OCI-LY1 (cell line): ENCODE data around the gene MACROD2.

Experiments
- H2AFZ ChIP-seq: fragments of 200-600 bp; sonication (generic), shearing (Covaris generic); 2 replicates; pipeline ENCODE4 v1.6.0; 2014; ENCODE audit warnings: antibody characterized with exemption, mild to moderate bottlenecking, low read length
- H3F3A ChIP-seq: fragments of 200-600 bp; sonication (generic), shearing (Covaris generic); 2 replicates; pipeline ENCODE4 v1.6.0; 2014; ENCODE audit warnings: mild to moderate bottlenecking, antibody characterized with exemption, low read length, moderate library complexity; ENCODE audit not compliant: insufficient read depth
- H3K27ac ChIP-seq: fragments of 200-600 bp; sonication (generic); 2 replicates; pipeline ENCODE4 v1.5.1; 2014; ENCODE audit warnings: low read length, mixed run types, mild to moderate bottlenecking, low read depth; ENCODE audit not compliant: poor library complexity, severe bottlenecking
- H3K27me3 ChIP-seq: fragments of 200-600 bp; sonication (generic); 2 replicates; pipeline ENCODE4 v1.6.0; 2014; ENCODE audit warnings: antibody characterized with exemption, mild to moderate bottlenecking, low read length, moderate library complexity; ENCODE audit not compliant: insufficient read depth
- H3K36me3 ChIP-seq: fragments of 200-600 bp; sonication (generic); 2 replicates; pipeline ENCODE4 v1.6.1; 2014; ENCODE audit warnings: mild to moderate bottlenecking, antibody characterized with exemption, low read length, moderate library complexity, mixed read lengths; ENCODE audit not compliant: insufficient read depth
- H3K4me1 ChIP-seq: fragments of 200-600 bp; sonication (generic); 2 replicates; pipeline ENCODE4 v1.5.1; 2014; ENCODE audit warnings: mild to moderate bottlenecking, low read length, moderate library complexity; ENCODE audit not compliant: insufficient read depth, severe bottlenecking
- H3K4me2 ChIP-seq: fragments of 200-600 bp; sonication (generic), shearing (Covaris generic); 2 replicates; pipeline ENCODE4 v1.6.1; 2014; ENCODE audit warnings: low read length
- H3K4me3 ChIP-seq: fragments of 200-600 bp; sonication (generic); 2 replicates; pipeline ENCODE4 v1.5.1; 2014; ENCODE audit warnings: low read length, low read depth, mild to moderate bottlenecking, mixed read lengths; ENCODE audit not compliant: poor library complexity, severe bottlenecking
- H3K79me2 ChIP-seq: fragments of 200-600 bp; shearing (Covaris generic); 2 replicates; pipeline ENCODE4 v1.6.1; 2016; ENCODE audit warnings: mixed run types, low read length, mixed read lengths; ENCODE audit not compliant: insufficient read depth
- H3K9ac ChIP-seq: fragments of 200-600 bp; sonication (generic), shearing (Covaris generic); 2 replicates; pipeline ENCODE4 v1.6.1; 2014; ENCODE audit warnings: mild to moderate bottlenecking, low read length, mixed read lengths
- H3K9me2 ChIP-seq: fragments of 200-600 bp; sonication (generic), shearing (Covaris generic); 2 replicates; pipeline ENCODE4 v1.6.1; 2014; ENCODE audit warnings: low read depth, mild to moderate bottlenecking, low read length, mixed read lengths
- H3K9me3 ChIP-seq: fragments of 200-600 bp; shearing (Covaris generic); 2 replicates; pipeline ENCODE4 v1.6.1; 2014; ENCODE audit warnings: low read length, mixed read lengths
- H4K20me1 ChIP-seq: fragments of 200-600 bp; sonication (generic), shearing (Covaris generic); 2 replicates; pipeline ENCODE4 v1.6.0; 2016; ENCODE audit warnings: mild to moderate bottlenecking, low read length; ENCODE audit not compliant: insufficient read depth
- EZH2 ChIP-seq: fragments of 200-600 bp; sonication (generic), shearing (Covaris generic); IDR thresholded peaks from 2 replicates; pipeline ENCODE4 v1.8.0; 2017; ENCODE audit warnings: borderline replicate concordance, mixed run types, mild to moderate bottlenecking, antibody characterized with exemption, low read length, moderate library complexity, mixed read lengths
- TF ChIP-seq, protein P1 (sequence below): fragments of 200-600 bp; sonication (generic), shearing (Covaris generic); IDR thresholded peaks from 2 replicates; pipeline ENCODE4 v1.5.1; 2017; ENCODE audit warnings: mild to moderate bottlenecking, antibody characterized with exemption, low read length, moderate library complexity, mixed read lengths

The MACROD2 gene

DNA sequence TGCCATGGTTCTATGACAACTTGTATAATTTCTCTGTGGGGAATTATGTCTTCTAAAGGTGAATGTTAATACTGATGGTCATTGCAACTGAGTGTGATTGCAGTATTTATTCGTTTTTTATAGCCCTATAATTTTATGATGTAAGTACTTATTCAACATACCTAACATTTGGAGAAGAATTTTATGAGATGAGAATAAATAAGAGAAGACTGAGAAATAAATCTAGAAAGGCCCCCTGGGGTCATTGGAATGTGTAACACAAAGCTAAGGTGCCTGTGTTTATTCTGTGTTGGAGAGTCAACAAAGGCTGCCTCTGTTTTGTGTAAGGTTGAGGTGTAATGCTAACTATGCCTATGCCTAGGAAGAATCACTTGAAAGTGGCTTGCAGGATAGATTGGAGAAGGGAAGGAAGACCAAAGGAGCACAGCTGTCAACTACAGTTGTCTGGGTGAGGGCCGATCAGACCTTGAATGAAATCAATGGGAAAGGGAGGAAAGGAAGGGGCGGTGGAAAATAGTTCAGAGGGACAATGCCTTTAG lies 1501.3 kb downstream of the MACROD2 start:
- H3K27me3 ChIP-seq, result no peaks in the 10 kb centered on the region
- H3K4me3 ChIP-seq, result no peak overlapping the region
- H3K9me3 ChIP-seq, result no peaks in the 10 kb centered on the region
- no peaks in the 10 kb centered on the region for H3K79me2 ChIP-seq
- H3F3A ChIP-seq, result no peaks in the 10 kb centered on the region
- no peaks in the 10 kb centered on the region for H3K36me3 ChIP-seq
- no peak overlapping the region for H2AFZ ChIP-seq
- H4K20me1 ChIP-seq, result no peaks in the 10 kb centered on the region
- no peak for TF ChIP-seq EZH2
- TF ChIP-seq, protein P1, sequence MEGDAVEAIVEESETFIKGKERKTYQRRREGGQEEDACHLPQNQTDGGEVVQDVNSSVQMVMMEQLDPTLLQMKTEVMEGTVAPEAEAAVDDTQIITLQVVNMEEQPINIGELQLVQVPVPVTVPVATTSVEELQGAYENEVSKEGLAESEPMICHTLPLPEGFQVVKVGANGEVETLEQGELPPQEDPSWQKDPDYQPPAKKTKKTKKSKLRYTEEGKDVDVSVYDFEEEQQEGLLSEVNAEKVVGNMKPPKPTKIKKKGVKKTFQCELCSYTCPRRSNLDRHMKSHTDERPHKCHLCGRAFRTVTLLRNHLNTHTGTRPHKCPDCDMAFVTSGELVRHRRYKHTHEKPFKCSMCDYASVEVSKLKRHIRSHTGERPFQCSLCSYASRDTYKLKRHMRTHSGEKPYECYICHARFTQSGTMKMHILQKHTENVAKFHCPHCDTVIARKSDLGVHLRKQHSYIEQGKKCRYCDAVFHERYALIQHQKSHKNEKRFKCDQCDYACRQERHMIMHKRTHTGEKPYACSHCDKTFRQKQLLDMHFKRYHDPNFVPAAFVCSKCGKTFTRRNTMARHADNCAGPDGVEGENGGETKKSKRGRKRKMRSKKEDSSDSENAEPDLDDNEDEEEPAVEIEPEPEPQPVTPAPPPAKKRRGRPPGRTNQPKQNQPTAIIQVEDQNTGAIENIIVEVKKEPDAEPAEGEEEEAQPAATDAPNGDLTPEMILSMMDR, result no peak
- no peak overlapping the region for H3K4me2 ChIP-seq
- no peak overlapping the region for H3K27ac ChIP-seq
- H3K4me1 ChIP-seq, result no peaks in the 10 kb centered on the region
- H3K9me2 ChIP-seq, result no peaks in the 10 kb centered on the region
- no peak overlapping the region for H3K9ac ChIP-seq

DNA sequence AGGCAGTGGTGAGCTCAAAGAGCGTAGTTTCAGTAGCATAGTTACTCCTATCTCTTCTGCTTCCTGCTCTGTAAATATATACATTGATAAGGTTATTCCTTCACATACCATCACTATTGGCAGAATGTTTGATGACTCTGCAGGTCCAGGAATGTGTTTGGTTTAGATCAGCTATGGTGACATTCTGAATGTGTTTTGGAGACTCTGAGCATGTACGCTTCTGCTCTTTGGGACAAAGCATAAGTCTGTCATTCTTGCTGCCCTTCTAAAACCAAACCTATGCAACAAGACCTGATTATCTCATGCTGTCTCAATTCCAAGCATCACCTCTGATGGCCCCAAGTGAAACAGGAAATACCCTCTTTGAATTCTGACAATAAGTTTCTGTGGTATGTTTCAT lies 1503.6 kb downstream of the MACROD2 start:
- H3F3A ChIP-seq, result no peaks in the 10 kb centered on the region
- H2AFZ ChIP-seq, result no peak overlapping the region

DNA sequence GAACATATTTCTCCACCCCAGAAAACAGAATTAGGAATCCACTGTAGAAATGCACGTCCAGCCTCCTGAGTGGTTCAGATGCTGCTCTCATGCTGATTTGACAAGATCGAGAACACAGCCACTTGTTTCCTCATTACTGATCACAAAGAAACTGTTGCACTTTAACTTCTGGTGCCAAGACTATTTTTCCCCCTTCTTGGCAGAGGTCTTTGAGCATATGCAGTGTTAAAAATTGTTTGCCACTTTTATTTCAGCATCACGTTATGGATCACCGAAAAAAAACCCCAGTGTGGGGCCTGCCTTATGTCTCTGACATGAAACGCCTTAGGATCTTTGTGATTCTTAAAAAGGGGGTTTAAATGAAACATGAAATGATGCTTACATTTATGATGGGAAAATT lies 1511.0 kb downstream of the MACROD2 start:
- Histone ChIP-seq H3K9ac (no peak overlapping the region), H3K4me2 (no peak overlapping the region), H3F3A (no peaks in the 10 kb centered on the region), H3K9me3 (no peaks in the 10 kb centered on the region), H3K79me2 (no peaks in the 10 kb centered on the region), H4K20me1 (no peaks in the 10 kb centered on the region), H3K36me3 (no peaks in the 10 kb centered on the region), H3K4me1 (no peaks in the 10 kb centered on the region), H3K4me3 (no peak overlapping the region), H3K9me2 (no peaks in the 10 kb centered on the region), H3K27me3 (no peaks in the 10 kb centered on the region), H3K27ac (no peak overlapping the region), H2AFZ (no peak overlapping the region)
- TF ChIP-seq EZH2, result no peak
- TF ChIP-seq, protein P1, result no peak

More for the DNA sequence above, 1503.6 kb downstream of the MACROD2 start:
- Histone ChIP-seq H3K36me3 (no peaks in the 10 kb centered on the region), H3K4me2 (no peak overlapping the region), H3K79me2 (no peaks in the 10 kb centered on the region), H3K27ac (no peak overlapping the region), H3K9me3 (no peaks in the 10 kb centered on the region), H3K9me2 (no peaks in the 10 kb centered on the region), H4K20me1 (no peaks in the 10 kb centered on the region), H3K4me1 (no peaks in the 10 kb centered on the region), H3K27me3 (no peaks in the 10 kb centered on the region), H3K4me3 (no peak overlapping the region), H3K9ac (no peak overlapping the region)
- TF ChIP-seq, protein P1, result no peak
- no peak for TF ChIP-seq EZH2
